Fibroblast of the aortic adventitia (primary cell): Measurements from ENCODE around the gene PNPLA3. TPM values are rescaled to one million over a fixed set of nuclear protein-coding genes. Genes with fewer than 3 reads are reported as not detected.
A peak's percentile ranks its signal among the peaks of the same experiment; 100 is the strongest.

Source experiments
- DNase-seq: peaks from one replicate; pipeline ENCODE4 v3.0.0-alpha.2; 2010; ENCODE audit warnings: low read depth
- H3K4me3 ChIP-seq: 2 replicates; pipeline ENCODE4 v1.5.1; 2011; ENCODE audit warnings: low read depth, mild to moderate bottlenecking, control low read depth, low read length, moderate library complexity
- total RNA-seq: library from RNA; depleted of rRNA; stranded (reverse); fragments of >200 nt; gene quantifications from 2 replicates; pipeline ENCODE4 v1.2.3, GENCODE V29; 2012; ENCODE audit warnings: low replicate concordance
- TF ChIP-seq, protein P1 (sequence below): IDR thresholded peaks from 2 replicates; pipeline ENCODE4 v1.5.1; 2011; ENCODE audit warnings: mild to moderate bottlenecking, low read length, control low read depth, inconsistent platforms; ENCODE audit not compliant: insufficient read depth

PNPLA3 gene
- total RNA-seq, 1 donor: 2.9 TPM

DNA sequence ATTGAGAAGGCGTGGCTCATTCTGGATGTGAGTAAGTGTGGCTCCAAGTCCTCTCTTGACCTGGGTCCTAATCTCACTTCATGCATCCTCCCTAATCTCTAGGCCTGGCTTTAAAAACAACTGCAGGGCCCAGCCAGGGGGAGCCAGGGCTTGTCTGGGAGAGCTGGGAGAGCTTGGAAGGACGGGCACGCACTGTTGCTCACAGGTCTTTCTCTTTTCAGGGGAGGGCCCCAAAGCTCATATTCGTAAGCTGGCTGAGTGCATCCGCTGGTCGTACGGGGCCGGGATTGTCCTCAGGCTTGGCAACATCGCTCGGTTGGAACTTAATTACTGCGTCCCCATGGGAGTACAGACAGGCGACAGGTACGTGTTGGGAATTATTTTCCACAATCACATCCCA, 66.4 kb downstream of the PNPLA3 start:
- TF ChIP-seq, protein P1, sequence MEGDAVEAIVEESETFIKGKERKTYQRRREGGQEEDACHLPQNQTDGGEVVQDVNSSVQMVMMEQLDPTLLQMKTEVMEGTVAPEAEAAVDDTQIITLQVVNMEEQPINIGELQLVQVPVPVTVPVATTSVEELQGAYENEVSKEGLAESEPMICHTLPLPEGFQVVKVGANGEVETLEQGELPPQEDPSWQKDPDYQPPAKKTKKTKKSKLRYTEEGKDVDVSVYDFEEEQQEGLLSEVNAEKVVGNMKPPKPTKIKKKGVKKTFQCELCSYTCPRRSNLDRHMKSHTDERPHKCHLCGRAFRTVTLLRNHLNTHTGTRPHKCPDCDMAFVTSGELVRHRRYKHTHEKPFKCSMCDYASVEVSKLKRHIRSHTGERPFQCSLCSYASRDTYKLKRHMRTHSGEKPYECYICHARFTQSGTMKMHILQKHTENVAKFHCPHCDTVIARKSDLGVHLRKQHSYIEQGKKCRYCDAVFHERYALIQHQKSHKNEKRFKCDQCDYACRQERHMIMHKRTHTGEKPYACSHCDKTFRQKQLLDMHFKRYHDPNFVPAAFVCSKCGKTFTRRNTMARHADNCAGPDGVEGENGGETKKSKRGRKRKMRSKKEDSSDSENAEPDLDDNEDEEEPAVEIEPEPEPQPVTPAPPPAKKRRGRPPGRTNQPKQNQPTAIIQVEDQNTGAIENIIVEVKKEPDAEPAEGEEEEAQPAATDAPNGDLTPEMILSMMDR: no peak
- no peak overlapping the region for H3K4me3 ChIP-seq
- no peak for DNase-seq

DNA sequence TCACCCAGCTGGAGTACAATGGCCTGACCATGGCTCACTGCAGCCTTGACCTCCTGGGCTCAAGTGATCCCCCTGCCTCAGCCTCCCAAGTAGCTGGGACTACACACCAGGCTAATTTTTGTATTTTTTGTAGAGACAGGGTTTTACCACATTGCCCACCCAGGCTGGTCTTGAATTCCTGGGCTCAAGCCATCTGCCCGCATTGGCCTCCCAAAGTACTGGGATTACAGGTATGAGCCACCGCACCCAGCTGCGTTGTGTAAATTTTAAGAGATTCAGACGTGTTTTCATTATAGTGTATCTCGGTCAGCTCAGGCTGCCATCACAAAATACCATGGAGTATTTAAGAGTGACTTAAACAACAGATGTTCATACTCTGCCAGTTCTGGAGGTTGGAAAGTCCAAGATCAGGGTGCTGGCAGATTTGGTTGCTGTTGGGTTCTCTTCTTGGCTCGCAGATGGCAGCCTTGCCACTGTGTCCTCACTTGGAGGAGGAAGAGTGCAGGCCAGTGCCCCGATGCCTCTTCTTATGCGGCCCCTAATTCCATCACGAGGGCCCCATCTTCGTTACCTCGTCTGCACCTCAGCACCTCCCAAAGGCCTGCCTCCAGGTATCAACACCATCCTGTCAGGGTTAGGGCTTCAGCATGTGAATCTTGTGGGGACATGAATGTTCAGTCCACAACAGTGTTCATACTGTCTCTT, 67.9 kb downstream of the PNPLA3 start:
- H3K4me3 ChIP-seq: no peak overlapping the region
- no peak for DNase-seq
- TF ChIP-seq, protein P1: no peak

DNA sequence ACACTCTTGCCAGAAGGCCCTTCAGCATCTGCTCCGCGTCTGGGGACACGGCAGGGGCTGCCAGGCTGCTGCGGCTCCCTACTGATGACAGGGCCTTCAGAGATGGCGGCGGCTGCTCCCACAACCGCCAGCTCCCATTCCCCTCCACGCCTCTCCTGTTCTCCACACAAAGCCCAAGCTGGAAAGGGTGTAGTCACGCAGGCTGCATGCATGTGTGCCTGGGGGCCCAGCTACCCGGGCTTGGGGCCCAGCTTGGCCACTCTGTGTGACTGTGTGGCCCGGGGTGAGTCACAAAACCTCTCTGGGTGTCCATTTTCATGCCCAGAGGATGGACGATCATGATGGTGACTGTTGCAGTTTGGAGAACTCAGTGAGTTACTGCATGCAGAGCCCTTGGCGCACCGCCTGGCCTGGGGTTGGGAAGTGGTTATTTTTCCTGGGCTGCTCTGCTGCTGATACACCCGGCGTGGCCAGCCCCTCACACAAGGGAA, 68.8 kb downstream of the PNPLA3 start:
- TF ChIP-seq, protein P1: no peak
- DNase-seq: peak; percentile 42
- H3K4me3 ChIP-seq: no peak overlapping the region

- DNase-seq: peak; percentile 73
- TF ChIP-seq, protein P1: peak; percentile 97
- H3K4me3 ChIP-seq: no peak overlapping the region
Measured at GRCh38 chr22:43993072-43993760, 69.6 kb downstream of the PNPLA3 start.

GRCh38 chr22:43994006-43994405, 70.4 kb downstream of the PNPLA3 start:
- DNase-seq: no peak
- TF ChIP-seq, protein P1: no peak
- H3K4me3 ChIP-seq: no peak overlapping the region

DNA sequence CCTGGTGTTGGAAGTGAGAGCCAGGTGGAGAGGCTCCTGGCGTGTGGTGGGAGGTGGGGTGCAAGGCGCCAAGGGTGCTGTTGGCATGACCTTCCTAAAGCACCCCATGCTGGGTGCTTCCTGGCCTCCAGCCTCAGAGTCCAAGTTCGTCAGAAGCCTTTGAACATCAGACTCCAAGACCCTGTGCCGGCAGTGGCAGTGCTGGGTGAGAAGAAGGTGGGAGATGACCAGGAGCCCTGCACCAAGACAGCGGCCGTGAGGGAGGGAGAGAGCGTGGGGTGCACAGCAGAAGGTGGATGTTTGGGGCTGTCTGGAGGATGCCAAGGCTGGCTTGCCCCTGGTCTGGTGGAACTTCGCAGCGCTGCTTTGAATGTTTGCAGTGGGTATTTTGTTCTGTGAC, 70.8 kb downstream of the PNPLA3 start:
- DNase-seq: no peak
- H3K4me3 ChIP-seq: no peak overlapping the region
- TF ChIP-seq, protein P1: no peak
